Loucy (cell line): ENCODE measurements around the gene QRICH1.
A peak's percentile ranks its signal among the peaks of the same experiment; 100 is the strongest.

ENCODE experiments used
- H2AFZ ChIP-seq: fragments of 200-600 bp; sonication (generic); 2 replicates; pipeline ENCODE4 v1.6.0; 2016; ENCODE audit warnings: antibody characterized with exemption, mild to moderate bottlenecking, low read length, moderate library complexity
- H3F3A ChIP-seq: fragments of 200-600 bp; 2 replicates; pipeline ENCODE4 v1.6.0; 2016; ENCODE audit warnings: antibody characterized with exemption, low read depth, mild to moderate bottlenecking
- H3K27me3 ChIP-seq: fragments of 200-600 bp; sonication (generic); 2 replicates; pipeline ENCODE4 v1.6.1; 2014; ENCODE audit warnings: low read length, mild to moderate bottlenecking; ENCODE audit not compliant: insufficient read depth, poor library complexity, severe bottlenecking
- H3K36me3 ChIP-seq: fragments of 200-600 bp; sonication (generic); 2 replicates; pipeline ENCODE4 v1.6.1; 2016; ENCODE audit warnings: low read length; ENCODE audit not compliant: insufficient read depth
- H3K4me1 ChIP-seq: fragments of 200-600 bp; sonication (generic); 2 replicates; pipeline ENCODE4 v1.5.1; 2014; ENCODE audit warnings: low read length, mild to moderate bottlenecking; ENCODE audit not compliant: insufficient read depth, poor library complexity, severe bottlenecking
- H3K4me2 ChIP-seq: fragments of 200-600 bp; sonication (generic); 2 replicates; pipeline ENCODE4 v1.6.0; 2014; ENCODE audit warnings: antibody characterized with exemption, low read length, low read depth, mild to moderate bottlenecking; ENCODE audit not compliant: poor library complexity, severe bottlenecking
- H3K4me3 ChIP-seq: fragments of 200-600 bp; sonication (generic); 2 replicates; pipeline ENCODE4 v1.5.1; 2014; ENCODE audit warnings: low read length, mild to moderate bottlenecking, mixed read lengths; ENCODE audit not compliant: poor library complexity, severe bottlenecking
- H3K79me2 ChIP-seq: fragments of 200-600 bp; sonication (generic); 2 replicates; pipeline ENCODE4 v1.6.1; 2014; ENCODE audit warnings: low read length; ENCODE audit not compliant: insufficient read depth
- H3K9ac ChIP-seq: fragments of 200-600 bp; sonication (generic); 2 replicates; pipeline ENCODE4 v1.6.0; 2014; ENCODE audit warnings: mild to moderate bottlenecking, low read depth, low read length, moderate library complexity; ENCODE audit not compliant: poor library complexity, severe bottlenecking
- H3K9me2 ChIP-seq: fragments of 200-600 bp; sonication (generic); replicated peaks from 2 replicates; pipeline ENCODE4 v1.6.1; 2016; ENCODE audit warnings: low read depth, low read length, mixed read lengths
- H3K9me3 ChIP-seq: fragments of 200-600 bp; sonication (generic); 2 replicates; pipeline ENCODE4 v1.6.1; 2014; ENCODE audit warnings: mild to moderate bottlenecking, antibody characterized with exemption, low read length, low read depth; ENCODE audit not compliant: insufficient read depth
- H4K20me1 ChIP-seq: fragments of 200-600 bp; sonication (generic); 2 replicates; pipeline ENCODE4 v1.6.0; 2014; ENCODE audit warnings: antibody characterized with exemption, low read length, mild to moderate bottlenecking; ENCODE audit not compliant: insufficient read depth, poor library complexity, severe bottlenecking
- EZH2phosphoT487 ChIP-seq: fragments of 200-600 bp; IDR thresholded peaks from 2 replicates; pipeline ENCODE4 v1.6.1; 2018; ENCODE audit warnings: antibody characterized with exemption, mild to moderate bottlenecking, moderate library complexity, borderline replicate concordance
- TF ChIP-seq, protein P1 (sequence below): fragments of 200-600 bp; sonication (generic); conservative IDR thresholded peaks from 2 replicates; pipeline ENCODE4 v1.5.1; 2014; ENCODE audit warnings: mild to moderate bottlenecking, antibody characterized with exemption, low read length

Gene QRICH1

DNA sequence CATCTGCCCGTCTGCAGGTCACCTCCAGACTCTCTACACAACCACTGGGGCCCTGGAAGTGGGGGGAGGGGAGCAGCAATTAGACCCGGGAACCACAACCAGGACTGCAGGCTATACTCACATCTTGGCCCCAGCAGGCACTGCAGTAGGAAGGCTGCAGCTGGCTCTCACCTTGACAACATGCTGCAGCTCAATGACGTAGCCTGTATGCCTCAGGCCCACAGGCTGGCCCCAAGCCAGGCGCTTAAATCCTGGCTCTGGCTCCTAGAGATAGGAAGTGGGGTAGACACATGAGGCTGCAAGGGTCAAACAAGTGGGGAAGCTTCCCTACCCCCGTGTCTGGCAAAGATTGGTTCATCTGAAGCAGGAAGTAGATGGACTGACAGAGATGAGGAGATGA lies 4.6 kb upstream of the QRICH1 start:
- Histone ChIP-seq H3K9me3 (no peaks in the 10 kb centered on the region), H3K9ac (no peak overlapping the region), H3K27me3 (no peaks in the 10 kb centered on the region), H3K79me2 (peaks cover 14% of the 10 kb centered on the region), H3K4me1 (peaks cover 6% of the 10 kb centered on the region), H2AFZ (no peak overlapping the region), H4K20me1 (no peaks in the 10 kb centered on the region), H3K4me2 (no peak overlapping the region), H3K36me3 (peaks cover 44% of the 10 kb centered on the region; the same call in 1 of the 2 replicates), H3K4me3 (no peak overlapping the region), H3F3A (no peaks in the 10 kb centered on the region), H3K9me2 (no peaks in the 10 kb centered on the region)
- TF ChIP-seq, protein P1, sequence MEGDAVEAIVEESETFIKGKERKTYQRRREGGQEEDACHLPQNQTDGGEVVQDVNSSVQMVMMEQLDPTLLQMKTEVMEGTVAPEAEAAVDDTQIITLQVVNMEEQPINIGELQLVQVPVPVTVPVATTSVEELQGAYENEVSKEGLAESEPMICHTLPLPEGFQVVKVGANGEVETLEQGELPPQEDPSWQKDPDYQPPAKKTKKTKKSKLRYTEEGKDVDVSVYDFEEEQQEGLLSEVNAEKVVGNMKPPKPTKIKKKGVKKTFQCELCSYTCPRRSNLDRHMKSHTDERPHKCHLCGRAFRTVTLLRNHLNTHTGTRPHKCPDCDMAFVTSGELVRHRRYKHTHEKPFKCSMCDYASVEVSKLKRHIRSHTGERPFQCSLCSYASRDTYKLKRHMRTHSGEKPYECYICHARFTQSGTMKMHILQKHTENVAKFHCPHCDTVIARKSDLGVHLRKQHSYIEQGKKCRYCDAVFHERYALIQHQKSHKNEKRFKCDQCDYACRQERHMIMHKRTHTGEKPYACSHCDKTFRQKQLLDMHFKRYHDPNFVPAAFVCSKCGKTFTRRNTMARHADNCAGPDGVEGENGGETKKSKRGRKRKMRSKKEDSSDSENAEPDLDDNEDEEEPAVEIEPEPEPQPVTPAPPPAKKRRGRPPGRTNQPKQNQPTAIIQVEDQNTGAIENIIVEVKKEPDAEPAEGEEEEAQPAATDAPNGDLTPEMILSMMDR, result no peak
- no peak for TF ChIP-seq EZH2phosphoT487

DNA sequence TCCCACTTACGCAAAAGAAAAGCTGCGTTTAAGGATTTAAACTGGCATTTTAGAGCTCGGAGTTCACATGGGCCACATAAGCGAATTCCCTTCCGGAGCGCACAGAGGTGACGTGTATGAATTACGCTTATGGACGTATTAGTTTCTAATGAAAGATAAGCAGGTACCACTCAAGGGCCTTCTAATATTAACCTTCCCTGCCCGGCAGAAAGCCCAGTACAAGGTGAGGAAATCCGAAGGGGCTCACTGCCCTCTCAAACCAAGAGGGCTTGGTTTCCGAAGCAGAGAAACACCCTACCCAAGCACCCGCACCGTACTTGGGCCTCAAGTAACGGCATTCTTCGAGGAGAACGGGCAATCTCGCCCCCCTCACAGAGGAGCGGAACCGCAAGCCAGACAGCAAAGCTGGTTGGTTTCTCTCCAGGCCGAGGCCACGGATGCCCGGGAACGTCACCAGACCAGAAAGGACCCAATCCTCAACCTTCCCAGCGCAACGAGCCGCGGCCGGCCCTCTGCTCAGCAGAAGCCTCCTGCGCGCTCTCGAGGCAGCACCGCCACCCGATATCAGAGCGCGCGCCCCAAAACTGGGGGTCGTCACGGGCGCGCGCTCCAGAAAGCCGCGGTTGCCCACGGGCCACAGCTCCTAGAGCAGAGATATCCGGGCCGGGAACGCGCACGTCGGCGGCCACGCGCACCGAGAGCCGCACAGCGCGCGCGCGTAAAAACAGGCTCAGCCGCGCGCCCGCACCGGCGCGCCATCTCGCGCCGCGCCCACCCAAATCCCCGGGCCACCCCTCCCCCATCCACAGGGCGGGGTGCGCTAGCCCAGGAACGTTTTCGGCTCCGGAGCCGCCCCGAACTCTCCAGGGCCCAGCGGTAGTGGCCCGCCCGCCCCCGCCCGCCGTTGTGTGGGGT lies 676 bp downstream of the QRICH1 start:
- H2AFZ ChIP-seq, result peak overlapping the region; percentile 87
- peaks cover 16% of the 10 kb centered on the region for H3K4me1 ChIP-seq
- peak overlapping the region; percentile 81 for H3K4me3 ChIP-seq
- H3K9me2 ChIP-seq, result no peaks in the 10 kb centered on the region
- TF ChIP-seq, protein P1, result no peak
- no peak for TF ChIP-seq EZH2phosphoT487
- peak overlapping the region; percentile 81 for H3K9ac ChIP-seq
- no peaks in the 10 kb centered on the region for H3K27me3 ChIP-seq
- no peaks in the 10 kb centered on the region for H3K9me3 ChIP-seq
- H4K20me1 ChIP-seq, result peaks cover 45% of the 10 kb centered on the region
- H3K36me3 ChIP-seq, result peaks cover 15% of the 10 kb centered on the region; the same call in 1 of the 2 replicates
- H3K79me2 ChIP-seq, result peaks cover 51% of the 10 kb centered on the region
- H3K4me2 ChIP-seq, result peak overlapping the region; percentile 91
- H3F3A ChIP-seq, result no peaks in the 10 kb centered on the region

DNA sequence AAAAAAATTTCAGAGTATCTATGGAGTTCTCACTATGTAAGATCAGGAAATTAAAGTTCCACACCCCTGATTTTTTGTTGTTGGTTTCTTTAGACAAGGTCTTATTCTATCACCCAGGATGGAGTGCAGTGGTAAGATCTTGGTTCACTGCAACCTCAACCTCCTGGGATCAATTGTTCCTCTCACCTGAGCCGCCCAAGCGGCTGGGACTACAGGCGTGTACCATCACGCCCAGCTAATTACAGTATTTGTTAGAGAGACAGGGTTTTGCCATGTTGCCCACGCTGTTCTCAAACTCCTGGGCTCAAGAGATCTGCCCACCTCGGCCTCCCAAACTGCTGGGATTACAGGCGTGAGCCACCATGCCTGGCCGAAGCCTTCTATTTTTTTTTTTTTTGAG lies 12.4 kb downstream of the QRICH1 start:
- H3K27me3 ChIP-seq, result no peaks in the 10 kb centered on the region
- no peak overlapping the region for H3K9ac ChIP-seq
- peaks cover 19% of the 10 kb centered on the region; the same call in 1 of the 2 replicates for H3K36me3 ChIP-seq
- peaks cover 42% of the 10 kb centered on the region for H4K20me1 ChIP-seq
- no peak overlapping the region for H3K4me2 ChIP-seq
- no peak overlapping the region for H3K4me3 ChIP-seq
- H3K9me2 ChIP-seq, result no peaks in the 10 kb centered on the region
- TF ChIP-seq EZH2phosphoT487, result no peak
- TF ChIP-seq, protein P1, result no peak
- H3F3A ChIP-seq, result no peaks in the 10 kb centered on the region
- H3K4me1 ChIP-seq, result no peaks in the 10 kb centered on the region
- H3K79me2 ChIP-seq, result peaks cover 87% of the 10 kb centered on the region
- H2AFZ ChIP-seq, result no peak overlapping the region
- no peaks in the 10 kb centered on the region for H3K9me3 ChIP-seq
